ENCODE measurements around the gene AKT1. TPM values are rescaled to one million over a fixed set of nuclear protein-coding genes. Genes with fewer than 3 reads are reported as not detected.

The AKT1 gene
- total RNA-seq, 1 experiment from 2014 or later: 83.3 TPM

- Mint-ChIP-seq H3K27ac (ENCODE audit: low read depth, unreplicated experiment) (no peak overlapping the region), H3K36me3 (ENCODE audit: insufficient read depth, unreplicated experiment) (peaks cover 7% of the 10 kb centered on the region), H3K27me3 (ENCODE audit: insufficient read depth, unreplicated experiment) (no peaks in the 10 kb centered on the region), H3K4me3 (ENCODE audit: unreplicated experiment) (no peak overlapping the region), H3K9me3 (ENCODE audit: unreplicated experiment) (peaks cover 11% of the 10 kb centered on the region), H3K4me1 (ENCODE audit: insufficient read depth, unreplicated experiment) (no peaks in the 10 kb centered on the region)
- TF ChIP-seq CTCF (IDR thresholded peaks at IDR 0.05; ENCODE audit: unreplicated experiment): no peak
- intact Hi-C loops (cut with micrococcal nuclease): no loop called here
- POLR2A ChIA-PET: interaction anchor here (0.7 to 1.2 kb wide), 2 partner anchors 17 to 85 kb away, joined by 3 to 4 read pairs; no protein-coding TSS in a partner anchor
- no peak for DNase-seq (ENCODE audit: unreplicated experiment)
- CTCF ChIA-PET: interaction anchor here (0.7 to 2.4 kb wide), 3 partner anchors 53 to 99 kb away, joined by 3 to 8 read pairs (median 4); no protein-coding TSS in a partner anchor
- BruUV-seq (replicated peaks): no TSS peak
Measured at GRCh38 chr14:104765517-104765916, 30.0 kb downstream of the AKT1 start.

GRCh38 chr14:104758981-104759969 lies 36.3 kb downstream of the AKT1 start:
- intact Hi-C loops (cut with micrococcal nuclease): no loop called here
- no peaks in the 10 kb centered on the region for H3K27me3 Mint-ChIP-seq (ENCODE audit: insufficient read depth, unreplicated experiment)
- peaks cover 2% of the 10 kb centered on the region for H3K4me1 Mint-ChIP-seq (ENCODE audit: insufficient read depth, unreplicated experiment)
- ChIA-PET POLR2A (no interaction called here), CTCF (no interaction called here)
- no peaks in the 10 kb centered on the region for H3K9me3 Mint-ChIP-seq (ENCODE audit: unreplicated experiment)
- H3K27ac Mint-ChIP-seq (ENCODE audit: low read depth, unreplicated experiment): no peak overlapping the region
- TF ChIP-seq CTCF (IDR thresholded peaks at IDR 0.05; ENCODE audit: unreplicated experiment): no peak
- no peak for DNase-seq (ENCODE audit: unreplicated experiment)
- no peak overlapping the region for H3K4me3 Mint-ChIP-seq (ENCODE audit: unreplicated experiment)
- BruUV-seq (replicated peaks): no TSS peak
- H3K36me3 Mint-ChIP-seq (ENCODE audit: insufficient read depth, unreplicated experiment): peaks cover 31% of the 10 kb centered on the region

GRCh38 chr14:104757681-104758392 lies 37.7 kb downstream of the AKT1 start:
- peaks cover 11% of the 10 kb centered on the region for H3K4me1 Mint-ChIP-seq (ENCODE audit: insufficient read depth, unreplicated experiment)
- H3K4me3 Mint-ChIP-seq (ENCODE audit: unreplicated experiment): no peak overlapping the region
- peaks cover 31% of the 10 kb centered on the region for H3K36me3 Mint-ChIP-seq (ENCODE audit: insufficient read depth, unreplicated experiment)
- no peaks in the 10 kb centered on the region for H3K27me3 Mint-ChIP-seq (ENCODE audit: insufficient read depth, unreplicated experiment)
- intact Hi-C loops (cut with micrococcal nuclease): no loop called here
- no peak for TF ChIP-seq CTCF (IDR thresholded peaks at IDR 0.05; ENCODE audit: unreplicated experiment)
- POLR2A ChIA-PET: interaction anchor here (1.0 kb wide), 1 partner anchor 216 kb away, joined by 3 read pairs; no protein-coding TSS in a partner anchor
- BruUV-seq (replicated peaks): no TSS peak
- no peak overlapping the region for H3K27ac Mint-ChIP-seq (ENCODE audit: low read depth, unreplicated experiment)
- CTCF ChIA-PET: interaction anchor here (0.6 to 2.3 kb wide), 3 partner anchors 11 to 515 kb away, joined by 3 to 5 read pairs (median 3); no protein-coding TSS in a partner anchor
- DNase-seq (ENCODE audit: unreplicated experiment): no peak
- H3K9me3 Mint-ChIP-seq (ENCODE audit: unreplicated experiment): no peaks in the 10 kb centered on the region

GRCh38 chr14:104757238-104757585 lies 38.3 kb downstream of the AKT1 start:
- CTCF ChIA-PET: interaction anchor here (0.7 to 2.3 kb wide), 3 partner anchors 8 to 13 kb away, joined by 3 to 5 read pairs (median 5); no protein-coding TSS in a partner anchor
- Mint-ChIP-seq H3K9me3 (ENCODE audit: unreplicated experiment) (no peaks in the 10 kb centered on the region), H3K27ac (ENCODE audit: low read depth, unreplicated experiment) (no peak overlapping the region), H3K4me3 (ENCODE audit: unreplicated experiment) (no peak overlapping the region), H3K27me3 (ENCODE audit: insufficient read depth, unreplicated experiment) (no peaks in the 10 kb centered on the region), H3K36me3 (ENCODE audit: insufficient read depth, unreplicated experiment) (peaks cover 31% of the 10 kb centered on the region), H3K4me1 (ENCODE audit: insufficient read depth, unreplicated experiment) (peaks cover 11% of the 10 kb centered on the region)
- no TSS peak for BruUV-seq (replicated peaks)
- intact Hi-C loops (cut with micrococcal nuclease): no loop called here
- POLR2A ChIA-PET: interaction anchor here (1.0 kb wide), 1 partner anchor 216 kb away, joined by 3 read pairs; no protein-coding TSS in a partner anchor
- TF ChIP-seq CTCF (IDR thresholded peaks at IDR 0.05; ENCODE audit: unreplicated experiment): no peak
- no peak for DNase-seq (ENCODE audit: unreplicated experiment)

Data from MCF 10A (cell line).